ENCODE results near the gene MRPL36.
"Not testable (repeated sequence)": the region's sequence is repeated elsewhere in the genome, so short reads cannot be mapped to it uniquely, and the experiment has no call there.

Gene MRPL36

DNA sequence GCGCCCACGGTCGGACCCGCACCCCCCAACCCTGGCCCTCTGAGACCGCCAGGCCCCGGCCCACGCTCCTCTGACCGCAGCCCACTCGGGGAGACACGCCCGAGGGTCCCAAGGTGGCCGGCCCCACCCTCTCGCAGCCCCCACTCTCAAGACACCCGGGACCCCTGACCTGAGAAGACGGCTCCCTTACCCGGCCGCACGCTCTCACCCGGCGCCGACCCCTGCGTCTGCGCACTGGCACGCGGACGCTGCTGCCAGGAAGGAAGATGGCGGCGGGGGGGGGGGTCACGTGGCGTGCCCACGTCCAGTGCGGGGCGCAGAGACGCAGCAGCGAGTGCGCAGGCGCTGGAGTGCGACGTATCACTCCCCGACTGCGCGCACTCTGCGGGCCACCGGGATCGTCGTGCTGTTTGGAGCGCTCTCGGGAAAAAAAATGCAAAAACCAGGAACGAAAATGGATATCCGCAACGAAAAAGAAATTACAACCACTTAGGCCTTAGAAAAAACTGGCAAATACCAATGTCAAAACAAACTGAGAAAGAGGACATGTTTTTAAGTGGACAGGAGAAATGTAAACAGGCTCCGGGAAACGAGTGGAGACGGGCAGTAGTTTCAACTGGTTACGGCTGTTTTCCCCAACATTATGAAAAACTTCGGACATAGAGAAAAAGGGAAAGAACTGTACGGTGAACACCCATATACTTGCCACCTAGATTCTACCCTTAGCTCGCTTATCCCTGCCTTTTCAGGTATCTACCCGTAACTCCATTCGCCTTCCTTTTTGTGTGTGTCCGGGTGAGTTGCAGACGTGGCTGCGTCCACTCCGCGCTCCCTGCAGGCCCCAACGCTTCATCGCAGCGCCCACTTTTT, at the start of gene MRPL36:
TSS of gene MRPL36 (minus strand) at position 236 of the 870 bp plus-strand sequence. CDS start 902 bp downstream, outside the sequence.
- DNase-seq, result peak; percentile 97

DNA sequence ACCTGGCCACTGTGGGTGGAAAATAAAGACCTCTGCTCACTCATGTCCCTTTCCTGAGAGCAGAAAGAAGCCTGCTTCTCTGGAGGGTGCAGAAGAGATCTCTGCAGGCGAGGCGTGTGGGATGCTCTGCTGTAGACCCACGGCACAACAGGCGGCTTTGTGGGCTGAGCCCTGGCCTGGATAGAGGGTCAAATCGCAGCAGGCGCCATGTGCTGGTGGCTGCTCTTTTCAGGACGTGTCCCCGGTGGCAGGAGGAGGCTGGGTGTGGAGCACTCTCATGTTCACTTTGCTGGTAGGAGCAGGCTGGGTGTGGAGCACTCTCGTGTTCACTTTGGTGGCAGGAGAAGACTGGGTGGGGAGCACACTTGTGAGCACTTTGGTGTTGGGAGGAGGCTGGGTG, 48.0 kb upstream of the MRPL36 start:
- no peak for DNase-seq

GRCh38 chr5:1847056-1847455, 47.4 kb upstream of the MRPL36 start:
- no peak for DNase-seq

GRCh38 chr5:1846583-1846982, 46.9 kb upstream of the MRPL36 start:
- DNase-seq, result no peak

- no peak for DNase-seq
These were observed 46.1 kb upstream of the MRPL36 start for GRCh38 chr5:1845696-1846095.

DNA sequence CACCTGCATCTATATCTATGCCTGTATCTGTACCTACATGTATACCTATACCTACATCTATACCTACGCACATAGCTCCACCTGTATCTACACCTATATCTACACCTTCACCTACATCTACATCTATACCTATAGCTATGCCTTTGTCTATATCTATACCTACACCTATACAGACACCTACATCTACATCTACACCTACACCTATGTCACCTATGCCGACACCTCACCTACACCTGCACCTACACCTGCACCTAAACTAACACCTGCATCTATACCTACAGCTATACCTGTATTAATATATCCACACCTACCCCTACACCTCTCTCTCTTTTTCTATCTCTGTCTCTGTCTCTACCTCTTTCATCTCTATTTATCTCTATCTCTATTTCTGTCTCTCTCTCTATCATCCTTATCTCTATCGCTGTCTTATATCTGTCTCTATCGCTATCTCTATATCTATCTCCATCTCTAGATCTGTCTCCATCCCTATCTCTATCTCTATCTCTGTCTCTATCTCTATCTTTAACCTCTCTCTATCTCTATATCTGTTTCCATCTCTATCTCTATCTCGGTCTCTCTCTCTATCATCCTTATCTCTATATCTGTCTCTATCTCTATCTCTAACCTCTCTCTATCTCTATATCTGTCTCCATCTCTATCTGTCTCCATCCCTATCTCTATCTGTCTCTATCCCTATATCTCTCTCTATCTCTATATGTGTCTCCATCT, 45.2 kb upstream of the MRPL36 start:
- no peak for DNase-seq

DNA sequence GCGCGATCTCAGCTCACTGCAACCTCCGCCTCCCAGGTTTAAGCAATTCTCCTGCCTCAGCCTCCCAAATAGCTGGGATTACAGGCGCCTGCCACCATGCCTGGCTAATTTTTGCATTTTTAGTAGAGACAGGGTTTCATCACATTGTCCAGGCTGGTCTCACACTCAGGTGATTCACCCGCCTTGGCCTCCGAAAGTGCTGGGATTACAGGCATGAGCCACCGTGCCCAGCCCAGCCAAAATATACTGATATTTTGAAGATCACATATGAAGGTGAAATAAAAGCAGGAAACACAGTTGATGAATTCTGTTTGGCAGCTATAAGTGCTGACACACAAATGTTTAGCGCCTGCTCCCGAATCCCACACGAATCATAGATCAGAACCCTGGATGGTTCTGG, 44.1 kb upstream of the MRPL36 start:
- not testable (repeated sequence) for DNase-seq

GRCh38 chr5:1842004-1842819, 42.6 kb upstream of the MRPL36 start:
- peak; percentile 84 for DNase-seq

DNA sequence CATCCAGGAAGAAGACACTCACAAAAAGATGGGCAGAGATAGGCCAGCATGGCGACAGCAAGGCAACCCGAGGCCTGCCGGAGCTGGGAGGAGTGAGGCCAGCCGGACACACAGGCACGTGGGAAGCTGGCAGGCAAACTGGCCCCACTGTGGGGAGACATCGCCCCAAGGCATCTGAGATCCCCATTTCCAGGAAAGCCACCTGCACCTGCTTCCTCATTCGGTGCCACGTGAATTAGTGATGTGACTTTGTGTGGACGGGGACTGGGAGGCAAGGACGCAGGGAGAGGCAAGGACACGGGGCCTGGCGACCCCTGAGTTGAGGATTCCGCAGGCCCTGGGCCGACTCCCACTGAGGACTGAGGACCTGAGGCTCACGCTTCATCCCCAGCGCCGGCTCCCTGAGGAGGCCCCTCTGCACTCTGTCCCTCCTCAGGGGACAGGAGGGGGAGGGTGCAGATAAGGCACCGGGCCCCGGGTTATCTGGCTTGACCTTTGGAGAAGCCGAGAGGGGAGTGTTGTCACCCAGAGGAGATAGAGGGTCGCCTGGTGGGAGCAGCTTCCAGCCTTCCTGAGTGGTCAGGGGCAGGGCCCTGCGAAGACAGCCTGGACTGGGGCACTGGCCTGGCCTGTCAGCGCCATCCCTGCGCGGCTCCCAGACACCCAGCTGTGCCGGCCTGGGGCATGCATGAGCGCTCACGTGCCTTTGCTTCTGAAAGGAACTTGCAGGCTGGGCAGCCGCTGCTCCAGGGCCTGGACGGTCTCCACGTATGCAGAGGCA, 41.3 kb upstream of the MRPL36 start:
- no peak for DNase-seq

DNA sequence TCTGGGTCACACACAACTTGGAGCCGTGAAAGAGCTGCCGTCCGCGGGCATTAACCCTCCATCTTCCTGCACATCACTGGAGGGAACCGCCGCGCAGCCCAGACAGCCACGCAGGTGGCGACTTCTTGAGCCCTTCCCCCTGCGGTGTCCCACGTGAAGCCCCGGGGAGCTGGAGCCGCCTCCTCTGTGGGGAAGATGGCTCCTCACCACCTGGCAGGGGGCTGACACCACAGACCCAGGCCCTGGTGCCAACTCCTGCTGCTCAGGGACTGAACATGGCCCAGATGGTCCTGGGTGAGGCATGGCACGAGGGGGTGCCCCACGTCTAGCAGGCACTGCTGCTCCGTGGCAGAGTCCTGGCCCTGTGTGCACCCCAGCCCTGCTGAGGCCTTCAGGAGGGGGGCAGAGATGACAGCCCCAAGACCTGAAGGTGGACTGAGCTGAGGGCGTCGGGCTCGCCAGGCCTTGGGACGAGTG, 40.5 kb upstream of the MRPL36 start:
- DNase-seq, result no peak

- DNase-seq, result no peak
These were observed 38.4 kb upstream of the MRPL36 start for GRCh38 chr5:1838013-1838412.

GRCh38 chr5:1836891-1837880, 37.5 kb upstream of the MRPL36 start:
- DNase-seq, result no peak

DNA sequence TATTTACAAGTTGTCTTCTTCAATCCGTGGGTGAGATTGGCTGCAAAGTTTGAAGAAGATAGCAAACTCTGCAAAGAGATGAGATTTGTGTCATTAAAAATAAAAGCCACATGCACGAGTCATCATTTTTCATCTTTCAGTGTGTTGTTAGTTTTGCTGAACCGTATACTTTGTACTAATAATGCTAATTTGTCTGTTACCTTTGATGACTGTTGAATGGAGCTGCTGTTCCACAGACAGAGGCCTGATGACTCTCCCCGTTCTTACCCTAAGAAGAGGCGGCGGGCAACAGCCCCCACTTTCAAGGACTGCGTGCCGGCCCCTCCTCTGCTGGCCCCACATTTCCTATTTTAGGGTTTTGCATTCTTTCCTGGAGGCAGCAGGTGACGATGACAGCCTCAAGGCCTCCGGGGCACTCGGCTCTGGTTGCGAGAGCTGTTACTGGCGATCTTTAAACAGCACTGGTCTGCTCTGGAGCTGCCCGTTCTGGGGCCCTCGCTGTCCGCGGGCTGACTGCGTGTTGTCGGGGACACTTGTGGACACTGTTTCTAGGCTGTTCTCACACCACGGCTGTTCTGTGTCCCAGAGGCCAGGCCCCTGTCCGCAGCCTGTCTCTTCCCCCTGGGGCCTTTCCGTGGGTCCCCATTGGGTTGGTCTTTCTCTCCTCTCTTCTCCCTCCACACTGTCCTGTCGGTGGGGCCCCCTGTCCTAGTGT, 36.7 kb upstream of the MRPL36 start:
- no peak for DNase-seq

DNA sequence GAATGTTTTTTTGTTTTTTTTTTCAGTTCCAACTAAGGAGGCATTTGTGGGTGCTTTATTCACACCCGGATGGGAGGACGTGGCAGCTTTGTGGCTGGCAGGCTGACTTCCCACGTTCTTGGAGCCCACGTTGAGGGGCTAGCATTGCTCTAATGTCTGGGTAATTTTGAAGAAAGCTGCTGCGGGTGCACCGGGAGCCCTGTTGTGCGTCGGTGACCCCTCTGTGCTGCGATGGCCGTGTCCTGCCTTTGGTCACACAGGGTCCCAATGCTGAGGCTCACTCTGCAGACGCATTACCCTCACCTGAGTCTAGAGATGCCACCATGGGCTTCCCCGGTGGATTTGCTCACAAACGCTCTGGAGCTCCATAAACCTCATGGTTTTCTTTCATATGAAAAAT, 35.8 kb upstream of the MRPL36 start:
- no peak for DNase-seq

- DNase-seq, result peak; percentile 40
These were observed 35.2 kb upstream of the MRPL36 start for GRCh38 chr5:1834721-1835429.

DNA sequence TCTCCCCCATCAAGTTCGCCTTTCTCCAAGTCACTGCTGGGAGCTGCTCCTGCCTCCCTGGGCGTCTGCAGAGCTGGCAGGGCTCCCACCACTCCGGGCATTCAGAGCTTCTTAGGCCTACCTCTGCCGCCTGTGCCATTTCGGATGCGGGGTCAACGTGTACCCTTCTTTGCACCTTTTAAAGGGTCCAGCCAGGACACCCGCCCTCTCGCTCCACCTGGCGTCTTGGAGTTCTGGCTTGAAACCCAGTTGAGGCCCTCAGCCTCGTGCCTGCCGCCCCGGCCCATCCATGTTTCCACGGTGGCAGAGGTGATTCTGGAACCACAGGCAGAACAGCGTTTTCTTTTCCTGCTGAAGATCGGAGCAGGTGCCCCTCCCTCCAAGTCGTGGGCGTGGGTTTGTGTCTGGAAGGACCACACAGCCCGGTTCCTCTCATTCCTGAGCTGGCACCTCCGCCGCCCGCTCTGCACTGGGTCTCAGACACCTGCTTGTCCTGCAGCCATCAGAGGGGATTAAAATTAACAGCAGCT, 34.5 kb upstream of the MRPL36 start:
- no peak for DNase-seq

- DNase-seq, result no peak
These were observed 33.8 kb upstream of the MRPL36 start for GRCh38 chr5:1833264-1834021.

GRCh38 chr5:1832511-1833250, 33.0 kb upstream of the MRPL36 start:
- DNase-seq, result no peak

All from NCI-H748 treated with DMSO at 0.1 percent for 48 hours (cell line).